ENCODE measurements around the gene SLC26A2.
"Not testable (repeated sequence)": the region's sequence is repeated elsewhere in the genome, so short reads cannot be mapped to it uniquely, and the experiment has no call there.

Gene SLC26A2

GRCh38 chr5:150026682-150027172, 66.2 kb downstream of the SLC26A2 start:
- no peak for DNase-seq (ENCODE audit: low read depth)
- no peak overlapping the region for H3K4me3 ChIP-seq (ENCODE audit: low read depth, low read length)
- in situ Hi-C loops (cut with HindIII; ENCODE audit: low sequenced_read_pairs): loop anchor here (5.0 kb wide), 1 partner anchor 81 kb away; no protein-coding TSS in a partner anchor
- no peak for TF ChIP-seq CTCF (IDR thresholded peaks at IDR 0.05; ENCODE audit: low read depth, low read length, missing control alignments)

GRCh38 chr5:150028047-150028446, 67.5 kb downstream of the SLC26A2 start:
- not testable (repeated sequence) for DNase-seq (ENCODE audit: low read depth); H3K4me3 ChIP-seq (ENCODE audit: low read depth, low read length)
- in situ Hi-C loops (cut with HindIII; ENCODE audit: low sequenced_read_pairs): loop anchor here (5.0 kb wide), 1 partner anchor 79 kb away; no protein-coding TSS in a partner anchor

- no peak for TF ChIP-seq CTCF (IDR thresholded peaks at IDR 0.05; ENCODE audit: low read depth, low read length, missing control alignments)
- in situ Hi-C loops (cut with HindIII; ENCODE audit: low sequenced_read_pairs): no loop called here
- H3K4me3 ChIP-seq (ENCODE audit: low read depth, low read length): no peak overlapping the region
- DNase-seq (ENCODE audit: low read depth): no peak
Observed at GRCh38 chr5:150033334-150033733, 72.8 kb downstream of the SLC26A2 start.

DNA sequence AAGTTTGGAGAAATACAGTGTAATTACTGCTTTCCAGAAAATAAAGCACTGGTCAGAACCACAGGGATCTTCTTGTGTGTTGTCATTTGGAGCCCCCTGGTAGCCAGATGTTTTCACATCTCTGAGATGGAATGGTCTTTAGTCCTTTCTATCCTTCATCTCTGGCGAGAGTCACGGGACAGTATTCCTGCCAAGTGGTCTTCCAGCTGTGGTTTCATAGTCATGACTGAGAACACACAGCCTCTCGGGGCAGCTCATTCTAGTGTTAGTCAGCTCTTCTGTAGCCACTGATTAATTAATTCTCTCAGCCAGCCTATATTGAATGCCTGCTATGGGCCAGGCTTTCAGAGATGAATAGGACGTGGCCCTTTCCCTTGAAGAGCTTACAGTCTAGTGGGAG, 74.1 kb downstream of the SLC26A2 start:
- DNase-seq (ENCODE audit: low read depth): peak; percentile 89
- no peak overlapping the region for H3K4me3 ChIP-seq (ENCODE audit: low read depth, low read length)
- TF ChIP-seq CTCF (IDR thresholded peaks at IDR 0.05; ENCODE audit: low read depth, low read length, missing control alignments): no peak
- in situ Hi-C loops (cut with HindIII; ENCODE audit: low sequenced_read_pairs): no loop called here

- in situ Hi-C loops (cut with HindIII; ENCODE audit: low sequenced_read_pairs): no loop called here
Observed at GRCh38 chr5:150035139-150035895, 74.8 kb downstream of the SLC26A2 start.

DNA sequence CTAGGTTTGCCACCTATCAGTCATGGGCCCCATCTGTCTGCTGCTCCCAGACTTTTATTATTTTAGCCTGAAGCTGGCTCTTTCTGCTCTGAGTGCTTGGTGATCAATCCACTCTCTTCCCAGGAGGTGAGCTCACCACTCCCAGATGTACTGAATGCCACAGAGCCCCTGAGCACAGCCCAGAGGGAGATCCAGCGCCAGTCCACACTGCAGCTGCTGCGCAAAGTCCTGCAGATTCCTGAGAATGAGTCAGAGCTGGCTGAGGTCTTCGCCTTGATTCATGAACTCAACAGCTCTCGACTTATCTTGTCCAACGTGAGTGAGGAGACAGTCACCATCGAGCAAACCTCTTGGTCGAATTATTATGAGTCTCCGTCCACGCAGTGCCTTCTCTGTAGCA, 76.0 kb downstream of the SLC26A2 start:
- TF ChIP-seq CTCF (IDR thresholded peaks at IDR 0.05; ENCODE audit: low read depth, low read length, missing control alignments): no peak
- in situ Hi-C loops (cut with HindIII; ENCODE audit: low sequenced_read_pairs): no loop called here
- H3K4me3 ChIP-seq (ENCODE audit: low read depth, low read length): no peak overlapping the region
- peak; percentile 92 for DNase-seq (ENCODE audit: low read depth)

More at GRCh38 chr5:150035139-150035895, 74.8 kb downstream of the SLC26A2 start:
- no peak for DNase-seq (ENCODE audit: low read depth)
- TF ChIP-seq CTCF (IDR thresholded peaks at IDR 0.05; ENCODE audit: low read depth, low read length, missing control alignments): no peak
- H3K4me3 ChIP-seq (ENCODE audit: low read depth, low read length): no peak overlapping the region

Data from astrocyte of the cerebellum (primary cell).